IPS-20b (cell line): ENCODE results near the gene ADGRF4.

ENCODE experiments used
- H3K27ac ChIP-seq: one replicate; pipeline ENCODE4 v1.5.1; 2013; ENCODE audit warnings: low read length
- H3K27me3 ChIP-seq: 2 replicates; pipeline ENCODE4 v1.6.1; 2013; ENCODE audit warnings: mild to moderate bottlenecking, low read length, inconsistent platforms; ENCODE audit not compliant: insufficient read depth
- H3K36me3 ChIP-seq: 2 replicates; pipeline ENCODE4 v1.6.1; 2013; ENCODE audit warnings: low read depth, mild to moderate bottlenecking, inconsistent platforms, low read length, moderate library complexity; ENCODE audit not compliant: insufficient read depth
- H3K4me1 ChIP-seq: 2 replicates; pipeline ENCODE4 v1.6.1; 2013; ENCODE audit warnings: mild to moderate bottlenecking, control low read depth, inconsistent platforms, low read length, moderate library complexity; ENCODE audit not compliant: insufficient read depth
- H3K4me3 ChIP-seq: 2 replicates; pipeline ENCODE4 v1.5.1; 2013; ENCODE audit warnings: mild to moderate bottlenecking, low read length, inconsistent platforms
- H3K9ac ChIP-seq: 2 replicates; pipeline ENCODE4 v1.6.1; 2013; ENCODE audit warnings: low read depth, mild to moderate bottlenecking, inconsistent platforms, low read length, moderate library complexity
- H3K9me3 ChIP-seq: 2 replicates; pipeline ENCODE4 v1.6.1; 2013; ENCODE audit warnings: mild to moderate bottlenecking, low read depth, low read length, inconsistent platforms; ENCODE audit not compliant: insufficient read depth

The ADGRF4 gene

DNA sequence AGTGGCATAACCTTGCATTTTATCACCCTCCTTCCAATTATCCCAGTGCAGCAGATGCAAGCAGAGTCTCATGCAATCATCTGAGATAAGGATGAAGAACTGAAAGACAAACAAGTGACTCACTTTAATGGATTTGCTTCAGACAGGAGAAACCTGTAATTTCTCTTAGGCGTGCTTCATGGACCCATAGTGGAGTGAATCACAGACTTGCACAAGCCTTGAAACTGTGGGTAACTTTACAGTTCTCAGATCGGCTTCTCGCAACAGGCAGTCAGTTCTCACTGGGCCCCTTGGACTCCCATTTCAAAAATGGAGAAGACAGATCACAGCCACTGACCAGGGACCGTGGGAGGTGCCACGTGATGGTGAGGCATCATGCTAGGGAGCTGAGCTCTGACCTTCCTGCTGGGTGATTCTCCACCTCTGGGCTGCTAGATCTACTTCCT, at the start of gene ADGRF4:
TSS of gene ADGRF4 (plus strand) at position 239 of the 446 bp plus-strand sequence. CDS start 8,666 bp downstream, outside the sequence.
- Histone ChIP-seq H3K9me3 (no peaks in the 10 kb centered on the region), H3K27ac (no peak within 1 kb of the TSS), H3K4me3 (no peak within 1 kb of the TSS), H3K36me3 (no peaks in the 10 kb centered on the region), H3K27me3 (no peaks in the 10 kb centered on the region), H3K4me1 (no peaks in the 10 kb centered on the region; the same call in 1 of the 2 replicates), H3K9ac (no peak within 1 kb of the TSS)

DNA sequence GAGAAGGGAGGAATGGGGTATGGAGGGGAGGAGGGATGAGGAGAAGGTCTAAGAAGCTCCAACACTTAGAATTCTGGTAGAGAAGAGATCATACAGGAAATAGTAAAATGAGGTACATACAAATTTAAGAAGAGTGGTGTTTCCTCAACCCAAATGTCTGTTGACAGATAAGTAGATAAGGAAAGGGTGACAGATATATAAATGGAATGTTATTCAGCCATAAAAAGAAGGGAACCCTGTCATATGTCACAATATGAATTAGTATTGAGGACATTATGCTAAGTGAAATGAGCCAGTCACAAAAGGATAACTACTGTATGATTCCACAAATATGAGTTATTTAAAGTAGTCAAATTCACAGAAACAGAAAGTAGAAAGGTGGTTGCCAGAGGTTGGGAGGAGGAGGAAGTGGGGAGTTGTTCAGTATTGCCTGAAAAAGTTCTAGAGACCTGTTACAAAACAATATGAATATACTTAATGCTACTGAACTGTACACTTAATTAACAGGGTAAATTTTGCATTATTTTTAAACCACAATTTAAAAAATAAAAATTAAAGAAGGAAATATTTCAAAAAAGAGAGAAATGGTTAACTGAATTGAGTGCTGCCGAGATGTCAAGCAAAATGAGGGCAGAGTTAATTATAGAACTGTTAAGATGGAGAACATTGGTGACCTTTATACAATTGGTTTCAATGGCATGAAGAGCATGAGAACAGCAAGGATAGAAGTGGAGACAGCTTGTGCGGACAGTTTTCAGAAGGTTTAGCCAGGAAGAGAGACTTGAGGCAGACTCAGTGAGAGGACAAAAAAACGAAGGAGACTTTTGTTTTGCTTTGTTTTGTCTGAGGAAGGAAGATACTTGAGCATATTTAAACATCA, 47.6 kb upstream of the ADGRF4 start:
- peaks cover 9% of the 10 kb centered on the region for H3K4me1 ChIP-seq
- no peaks in the 10 kb centered on the region for H3K27me3 ChIP-seq
- H3K9me3 ChIP-seq: no peaks in the 10 kb centered on the region
- H3K9ac ChIP-seq: no peak overlapping the region
- no peak overlapping the region for H3K27ac ChIP-seq
- no peak overlapping the region for H3K4me3 ChIP-seq
- H3K36me3 ChIP-seq: no peaks in the 10 kb centered on the region

GRCh38 chr6:47651505-47651944, 46.9 kb upstream of the ADGRF4 start:
- Histone ChIP-seq H3K27me3 (no peaks in the 10 kb centered on the region), H3K4me3 (no peak overlapping the region), H3K4me1 (peaks cover 14% of the 10 kb centered on the region), H3K36me3 (no peaks in the 10 kb centered on the region), H3K9me3 (no peaks in the 10 kb centered on the region), H3K27ac (no peak overlapping the region), H3K9ac (no peak overlapping the region)

DNA sequence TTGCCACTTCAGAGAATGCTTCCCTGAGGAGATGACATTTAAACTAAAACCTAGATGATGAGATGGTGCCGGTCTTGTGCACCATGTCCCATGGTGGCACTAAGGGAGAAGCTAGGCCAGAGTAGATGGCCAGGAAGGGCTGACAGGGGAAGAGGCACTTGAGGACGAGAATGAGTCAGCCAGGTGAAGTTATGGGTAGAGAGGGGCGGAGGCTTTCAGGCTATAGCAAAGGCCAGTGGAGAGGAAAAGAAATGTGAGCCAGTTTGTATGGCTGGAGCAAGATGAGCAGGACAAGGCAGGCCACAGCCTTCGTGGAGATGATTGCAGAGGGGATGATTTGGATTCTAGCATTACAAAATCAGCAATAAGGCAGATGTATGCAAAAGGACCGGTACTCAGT, 44.7 kb upstream of the ADGRF4 start:
- Histone ChIP-seq H3K27ac (no peak overlapping the region), H3K9me3 (no peaks in the 10 kb centered on the region), H3K4me1 (peaks cover 18% of the 10 kb centered on the region), H3K27me3 (no peaks in the 10 kb centered on the region), H3K36me3 (no peaks in the 10 kb centered on the region), H3K4me3 (no peak overlapping the region), H3K9ac (no peak overlapping the region)

GRCh38 chr6:47654255-47654654, 44.1 kb upstream of the ADGRF4 start:
- Histone ChIP-seq H3K9ac (no peak overlapping the region), H3K36me3 (no peaks in the 10 kb centered on the region), H3K27me3 (no peaks in the 10 kb centered on the region), H3K4me3 (no peak overlapping the region), H3K27ac (no peak overlapping the region), H3K9me3 (no peaks in the 10 kb centered on the region), H3K4me1 (peaks cover 18% of the 10 kb centered on the region)

- Histone ChIP-seq H3K4me3 (no peak overlapping the region), H3K4me1 (peaks cover 18% of the 10 kb centered on the region), H3K9me3 (no peaks in the 10 kb centered on the region), H3K27ac (no peak overlapping the region), H3K36me3 (no peaks in the 10 kb centered on the region), H3K9ac (no peak overlapping the region), H3K27me3 (no peaks in the 10 kb centered on the region)
Measured at GRCh38 chr6:47655719-47656595, 42.4 kb upstream of the ADGRF4 start.

GRCh38 chr6:47661960-47662359, 36.4 kb upstream of the ADGRF4 start:
- Histone ChIP-seq H3K9ac (no peak overlapping the region), H3K36me3 (no peaks in the 10 kb centered on the region), H3K27me3 (no peaks in the 10 kb centered on the region), H3K4me3 (no peak overlapping the region), H3K9me3 (no peaks in the 10 kb centered on the region), H3K4me1 (peaks cover under 1% of the 10 kb centered on the region; the same call in 1 of the 2 replicates), H3K27ac (no peak overlapping the region)

DNA sequence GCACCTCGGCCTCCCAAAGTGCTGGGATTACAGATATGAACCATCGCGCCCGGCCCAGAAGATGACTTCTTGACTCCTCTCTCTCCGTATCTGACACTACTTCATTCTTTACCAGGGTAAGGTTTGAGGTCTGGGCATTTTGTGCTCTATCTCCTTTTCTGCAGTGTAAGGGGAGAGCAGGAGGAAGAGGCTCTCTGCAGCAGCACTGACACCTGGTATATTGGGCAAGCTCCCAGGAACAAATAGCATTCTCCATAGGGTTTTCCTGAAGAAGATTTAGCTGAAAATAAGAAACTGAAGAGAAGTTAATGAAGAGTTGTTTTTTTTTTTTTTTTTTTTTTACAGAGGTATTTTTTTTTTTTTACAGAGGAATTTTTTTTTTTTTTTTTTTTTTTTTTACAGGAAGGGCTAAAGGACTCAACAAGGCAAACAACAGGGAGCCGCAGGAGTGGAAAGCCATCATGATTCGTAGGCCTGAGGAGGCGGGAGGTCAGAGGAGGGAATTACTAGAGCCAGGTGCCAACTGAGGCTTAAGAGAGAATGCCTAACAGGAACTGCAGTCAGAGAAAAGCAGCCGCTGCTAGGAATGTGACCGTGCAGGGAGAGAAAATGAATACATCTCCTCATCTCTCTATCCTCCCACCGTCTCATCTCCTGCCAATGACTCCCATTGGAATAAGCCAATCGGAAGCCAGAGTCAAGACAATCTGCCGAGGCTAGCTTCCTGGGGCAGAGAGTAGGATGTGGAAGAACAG, 34.7 kb upstream of the ADGRF4 start:
- Histone ChIP-seq H3K9me3 (no peaks in the 10 kb centered on the region), H3K27ac (no peak overlapping the region), H3K4me3 (no peak overlapping the region), H3K4me1 (no peaks in the 10 kb centered on the region; the same call in 1 of the 2 replicates), H3K27me3 (no peaks in the 10 kb centered on the region), H3K9ac (no peak overlapping the region), H3K36me3 (no peaks in the 10 kb centered on the region)

- Histone ChIP-seq H3K9me3 (no peaks in the 10 kb centered on the region), H3K9ac (no peak overlapping the region), H3K27me3 (no peaks in the 10 kb centered on the region), H3K4me3 (no peak overlapping the region), H3K27ac (no peak overlapping the region), H3K4me1 (peaks cover 4% of the 10 kb centered on the region; the same call in 1 of the 2 replicates), H3K36me3 (no peaks in the 10 kb centered on the region)
Measured at GRCh38 chr6:47665112-47665511, 33.3 kb upstream of the ADGRF4 start.

DNA sequence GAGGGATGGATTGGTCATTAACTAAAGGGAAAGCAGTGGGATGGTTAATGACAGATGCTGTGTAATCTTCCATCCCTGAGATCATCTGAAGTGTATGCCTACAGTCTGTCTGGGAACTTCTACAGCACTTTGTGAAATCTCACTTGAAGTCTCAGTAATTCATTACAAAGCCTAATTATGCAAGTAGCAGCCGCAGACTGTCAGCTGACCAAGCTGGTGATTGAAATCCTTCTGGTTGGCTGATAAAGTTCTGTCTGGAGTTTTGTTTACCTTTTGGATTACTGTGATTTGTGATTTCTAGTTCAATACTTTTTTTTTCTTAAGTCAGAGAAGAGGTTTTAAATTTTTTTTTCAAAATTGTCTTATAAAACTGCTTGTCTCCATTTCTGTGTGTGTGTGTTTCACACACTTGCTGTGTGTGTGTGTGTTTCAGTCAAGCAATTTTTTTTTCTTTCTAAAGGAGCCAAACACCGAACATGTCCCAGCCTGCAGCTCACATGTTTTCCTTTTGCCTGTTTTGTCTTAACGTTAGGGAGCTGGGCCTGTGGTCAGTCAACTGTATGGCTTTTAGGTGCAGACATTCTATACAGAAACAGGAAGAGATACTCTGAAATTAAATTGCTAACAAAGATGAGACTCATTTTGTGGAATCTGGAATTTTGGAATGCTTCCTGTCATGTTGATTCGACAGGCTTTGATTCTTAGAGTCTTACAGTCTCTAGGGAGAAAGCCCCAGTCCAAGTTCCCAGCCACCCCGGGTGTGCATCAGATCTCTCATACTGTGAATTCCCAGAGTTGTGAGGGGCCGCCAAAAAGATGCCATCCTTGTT, 28.5 kb upstream of the ADGRF4 start:
- Histone ChIP-seq H3K27me3 (no peaks in the 10 kb centered on the region), H3K9me3 (no peaks in the 10 kb centered on the region), H3K4me1 (peaks cover 13% of the 10 kb centered on the region; the same call in 1 of the 2 replicates), H3K27ac (no peak overlapping the region), H3K4me3 (no peak overlapping the region), H3K36me3 (no peaks in the 10 kb centered on the region), H3K9ac (no peak overlapping the region)
